HT1080 (cell line): ENCODE data around the gene AFTPH. TPM values are rescaled to one million over a fixed set of nuclear protein-coding genes. Genes with fewer than 3 reads are reported as not detected.

Source experiments
- DNase-seq: peaks from one replicate; pipeline ENCODE4 v3.0.0-alpha.2; 2015; ENCODE audit warnings: low read depth
- small RNA-seq: library from RNA; depleted of rRNA; stranded (forward); fragments of <200 nt; gene quantifications from one replicate; pipeline ENCODE3, GENCODE V24; 2014
- total RNA-seq: library from RNA; depleted of rRNA; stranded (reverse); fragments of >200 nt; shearing (Covaris generic); gene quantifications from 2 replicates; pipeline ENCODE4 v1.2.3, GENCODE V29; 2014; rRNA removed

AFTPH gene
- total RNA-seq, 1 experiment from 2014 or later: 12.8 TPM

DNA sequence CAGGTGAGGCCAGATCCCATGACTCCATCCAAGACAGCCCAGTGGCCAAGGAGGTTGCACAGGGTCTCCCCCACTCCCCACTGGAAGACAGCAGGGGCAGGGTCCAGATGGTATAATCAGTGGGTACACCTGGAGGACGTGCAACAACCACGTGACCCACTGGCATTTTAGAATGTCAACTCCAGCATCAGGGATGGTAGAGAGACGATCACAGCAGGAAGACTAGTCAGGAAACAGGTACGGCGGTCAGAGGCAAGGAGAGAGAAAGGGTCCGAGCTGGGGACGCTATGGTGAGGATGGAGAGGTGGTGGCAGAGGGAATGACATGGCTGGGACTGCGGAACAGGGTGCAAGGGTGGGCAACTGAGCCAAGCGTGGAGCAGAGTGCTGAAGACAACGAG is 106.6 kb downstream of the AFTPH start:
- DNase-seq: no peak

GRCh38 chr2:64631771-64632170 is 107.6 kb downstream of the AFTPH start:
- DNase-seq: no peak

DNA sequence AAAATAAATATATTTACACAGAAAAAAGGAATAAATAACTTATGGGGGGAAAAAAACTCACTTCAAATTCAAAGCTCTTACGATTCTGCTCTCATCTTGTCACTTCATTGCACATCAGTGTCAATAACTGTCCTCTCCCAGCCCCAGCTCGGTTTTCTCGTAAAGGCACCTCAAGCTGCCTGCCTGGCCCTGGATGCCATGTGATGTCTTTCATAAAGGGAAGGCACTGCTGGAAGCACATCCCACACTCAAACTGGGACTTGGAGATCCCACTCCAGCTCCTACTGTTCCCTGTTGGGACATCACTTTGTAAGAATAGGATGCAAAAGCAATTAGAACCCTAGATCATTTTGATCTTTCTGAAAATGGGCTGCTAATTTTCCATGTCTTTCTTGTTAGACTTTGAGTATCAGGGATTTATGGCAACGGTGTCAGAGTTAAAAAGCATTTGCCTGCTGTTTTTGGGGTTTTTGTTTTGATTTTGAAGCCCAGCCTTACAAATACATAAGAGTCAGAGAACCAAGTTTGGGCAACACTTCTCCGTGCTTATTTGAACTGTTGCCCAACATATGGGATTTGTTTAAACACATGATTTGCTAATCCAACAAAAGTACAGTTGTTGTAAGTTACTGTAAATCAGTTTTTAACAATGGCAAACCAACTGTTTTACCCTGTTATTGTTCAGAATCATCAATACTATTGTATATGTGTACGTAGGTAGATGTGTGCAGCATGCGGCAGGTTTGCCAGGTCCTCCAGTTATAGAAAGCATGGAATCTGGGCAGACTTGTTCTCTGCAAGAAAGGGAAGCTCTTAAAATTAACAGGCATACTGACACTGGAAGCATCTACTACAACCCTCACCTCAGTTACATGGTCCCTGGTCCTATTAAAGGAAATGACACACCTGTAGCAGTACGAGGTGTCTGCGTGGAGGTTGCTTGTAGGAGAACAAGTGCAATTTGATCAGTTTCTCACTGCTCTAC is 109.0 kb downstream of the AFTPH start:
- DNase-seq: no peak

- no peak for DNase-seq
Measured at GRCh38 chr2:64634345-64635267, 110.5 kb downstream of the AFTPH start.

GRCh38 chr2:64635976-64636911 is 112.1 kb downstream of the AFTPH start:
- no peak for DNase-seq

- no peak for DNase-seq
Measured at GRCh38 chr2:64637000-64637635, 113.0 kb downstream of the AFTPH start.

- no peak for DNase-seq
Measured at GRCh38 chr2:64637931-64638330, 113.8 kb downstream of the AFTPH start.

DNA sequence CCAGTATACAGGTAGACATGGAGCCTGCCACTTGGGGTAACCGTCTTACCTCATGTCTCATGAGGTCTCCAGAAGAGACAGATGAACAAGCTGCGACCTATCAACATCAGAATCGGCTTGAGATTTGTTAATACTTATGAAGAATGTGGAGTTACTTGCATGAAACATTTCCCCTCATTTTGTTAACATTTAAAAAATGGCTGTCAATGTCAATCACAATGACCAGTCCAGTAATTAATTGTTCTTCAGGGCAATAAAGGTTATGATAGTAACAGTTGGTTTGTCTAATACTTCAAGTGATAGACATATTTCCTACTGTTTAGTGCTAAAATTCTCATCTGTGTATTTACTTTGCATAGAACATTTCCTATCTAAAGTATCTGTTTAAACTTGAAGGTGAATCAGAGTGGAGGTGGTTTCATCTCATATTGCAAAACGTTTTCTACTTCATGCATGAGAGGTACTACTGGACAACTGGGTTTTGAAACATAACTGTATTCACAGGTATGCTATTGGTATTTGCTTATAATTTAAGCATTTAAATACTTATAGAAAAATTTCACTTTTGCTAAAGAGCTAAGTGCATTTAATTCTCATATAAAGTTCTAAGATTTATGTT is 114.5 kb downstream of the AFTPH start:
- DNase-seq: no peak

- no peak for DNase-seq
Measured at GRCh38 chr2:64639691-64640090, 115.6 kb downstream of the AFTPH start.

GRCh38 chr2:64640153-64641044 is 116.3 kb downstream of the AFTPH start:
- no peak for DNase-seq

GRCh38 chr2:64641599-64641998 is 117.5 kb downstream of the AFTPH start:
- DNase-seq: no peak

Small RNA genes within 50 kb of the gene (small RNA-seq; reads per million reads assigned to genes)
- not detected for gene RNU6-100P

Other genes starting within 250 kb of the AFTPH start
- gene LGALSL, start 70.2 kb upstream of the AFTPH start, total RNA-seq: 1.7 and 3.0 TPM in 2 replicates
- 4.8 and 6.6 TPM in 2 replicates for gene SERTAD2, start 129.6 kb downstream of the AFTPH start, total RNA-seq